Measurements from ENCODE around the gene ALOX5. TPM values are rescaled to one million over a fixed set of nuclear protein-coding genes. Genes with fewer than 3 reads are reported as not detected.

ALOX5 gene
- total RNA-seq, 4 donors from 2014 or later: 13.5 to 27.2 (median 21.1) TPM

- Histone ChIP-seq H3K27ac (no peak overlapping the region), H3K9me3 (no peaks in the 10 kb centered on the region), H3K4me3 (no peak overlapping the region), H3K27me3 (no peaks in the 10 kb centered on the region), H3K36me3 (no peaks in the 10 kb centered on the region), H3K4me1 (no peaks in the 10 kb centered on the region)
- TF ChIP-seq EP300 (IDR thresholded peaks at IDR 0.05; ENCODE audit: low read depth) (no peak), POLR2AphosphoS5 (IDR thresholded peaks at IDR 0.05) (no peak), POLR2A (IDR thresholded peaks at IDR 0.05) (no peak)
- TF ChIP-seq, protein P1, sequence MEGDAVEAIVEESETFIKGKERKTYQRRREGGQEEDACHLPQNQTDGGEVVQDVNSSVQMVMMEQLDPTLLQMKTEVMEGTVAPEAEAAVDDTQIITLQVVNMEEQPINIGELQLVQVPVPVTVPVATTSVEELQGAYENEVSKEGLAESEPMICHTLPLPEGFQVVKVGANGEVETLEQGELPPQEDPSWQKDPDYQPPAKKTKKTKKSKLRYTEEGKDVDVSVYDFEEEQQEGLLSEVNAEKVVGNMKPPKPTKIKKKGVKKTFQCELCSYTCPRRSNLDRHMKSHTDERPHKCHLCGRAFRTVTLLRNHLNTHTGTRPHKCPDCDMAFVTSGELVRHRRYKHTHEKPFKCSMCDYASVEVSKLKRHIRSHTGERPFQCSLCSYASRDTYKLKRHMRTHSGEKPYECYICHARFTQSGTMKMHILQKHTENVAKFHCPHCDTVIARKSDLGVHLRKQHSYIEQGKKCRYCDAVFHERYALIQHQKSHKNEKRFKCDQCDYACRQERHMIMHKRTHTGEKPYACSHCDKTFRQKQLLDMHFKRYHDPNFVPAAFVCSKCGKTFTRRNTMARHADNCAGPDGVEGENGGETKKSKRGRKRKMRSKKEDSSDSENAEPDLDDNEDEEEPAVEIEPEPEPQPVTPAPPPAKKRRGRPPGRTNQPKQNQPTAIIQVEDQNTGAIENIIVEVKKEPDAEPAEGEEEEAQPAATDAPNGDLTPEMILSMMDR (IDR thresholded peaks at IDR 0.05): no peak
- 91% methylated on average over 23 of the region's 24 CpGs; no CpG with 5 or more reads in 1 of the 2 donors for WGBS, 2 donors (ENCODE audit: low coverage in 1 of 2)
- in situ Hi-C loops (cut with MboI; ENCODE audit: low pct_ligation_motif_present in 1 of 4, low pct_unique_long_range_greater_than_20kb in 1 of 4, low sequenced_read_pairs in 3 of 4): no loop called here
- DNase-seq: no peak
- intact Hi-C loops (cut with DNase I; ENCODE audit: low total_unique reads): no loop called here
Measured at GRCh38 chr10:45444022-45444421, 70.0 kb downstream of the ALOX5 start.

- intact Hi-C loops (cut with DNase I; ENCODE audit: low total_unique reads): no loop called here
- DNase-seq: no peak
- H3K36me3 ChIP-seq: no peaks in the 10 kb centered on the region
- no peak overlapping the region for H3K27ac ChIP-seq
- no peaks in the 10 kb centered on the region for H3K9me3 ChIP-seq
- TF ChIP-seq POLR2AphosphoS5 (IDR thresholded peaks at IDR 0.05): no peak
- no peak for TF ChIP-seq EP300 (IDR thresholded peaks at IDR 0.05; ENCODE audit: low read depth)
- TF ChIP-seq POLR2A (IDR thresholded peaks at IDR 0.05): no peak
- H3K27me3 ChIP-seq: no peaks in the 10 kb centered on the region
- in situ Hi-C loops (cut with MboI; ENCODE audit: low pct_ligation_motif_present in 1 of 4, low pct_unique_long_range_greater_than_20kb in 1 of 4, low sequenced_read_pairs in 3 of 4): no loop called here
- H3K4me3 ChIP-seq: no peak overlapping the region
- WGBS, 2 donors (ENCODE audit: low coverage in 1 of 2): 87 to 100% methylated on average over 2 to 19 of the region's 19 CpGs
- no peaks in the 10 kb centered on the region for H3K4me1 ChIP-seq
Measured at GRCh38 chr10:45444976-45445898, 71.2 kb downstream of the ALOX5 start.

GRCh38 chr10:45446858-45447257 is 72.8 kb downstream of the ALOX5 start:
- 86% methylated on average over 7 of the region's 7 CpGs; no CpG with 5 or more reads in 1 of the 2 donors for WGBS, 2 donors (ENCODE audit: low coverage in 1 of 2)
- intact Hi-C loops (cut with DNase I; ENCODE audit: low total_unique reads): no loop called here

GRCh38 chr10:45447416-45447815 is 73.4 kb downstream of the ALOX5 start:
- in situ Hi-C loops (cut with MboI; ENCODE audit: low pct_ligation_motif_present in 1 of 4, low pct_unique_long_range_greater_than_20kb in 1 of 4, low sequenced_read_pairs in 3 of 4) (no loop called here), intact Hi-C loops (cut with DNase I; ENCODE audit: low total_unique reads) (no loop called here)
- peaks cover 0 to 3% (median 0%) of the 10 kb centered on the region in 4 donors for H3K4me1 ChIP-seq
- TF ChIP-seq POLR2AphosphoS5 (IDR thresholded peaks at IDR 0.05) (no peak), POLR2A (IDR thresholded peaks at IDR 0.05) (no peak), EP300 (IDR thresholded peaks at IDR 0.05; ENCODE audit: low read depth) (no peak)
- TF ChIP-seq, protein P1 (IDR thresholded peaks at IDR 0.05): no peak
- no peak for DNase-seq
- no peaks in the 10 kb centered on the region for H3K27me3 ChIP-seq
- H3K36me3 ChIP-seq: no peaks in the 10 kb centered on the region
- H3K4me3 ChIP-seq: no peak overlapping the region
- H3K27ac ChIP-seq: no peak overlapping the region
- H3K9me3 ChIP-seq: no peaks in the 10 kb centered on the region
- WGBS, 2 donors (ENCODE audit: low coverage in 1 of 2): 59% methylated on average over 2 of the region's 2 CpGs; no CpG with 5 or more reads in 1 of the 2 donors

More at GRCh38 chr10:45446858-45447257, 72.8 kb downstream of the ALOX5 start:
- Histone ChIP-seq H3K36me3 (no peaks in the 10 kb centered on the region), H3K4me1 (peaks cover 0 to 3% (median 0%) of the 10 kb centered on the region in 4 donors), H3K4me3 (no peak overlapping the region), H3K27me3 (no peaks in the 10 kb centered on the region), H3K9me3 (no peaks in the 10 kb centered on the region), H3K27ac (no peak overlapping the region)
- no peak for DNase-seq
- TF ChIP-seq POLR2AphosphoS5 (IDR thresholded peaks at IDR 0.05): no peak
- TF ChIP-seq, protein P1 (IDR thresholded peaks at IDR 0.05): no peak
- no peak for TF ChIP-seq EP300 (IDR thresholded peaks at IDR 0.05; ENCODE audit: low read depth)
- TF ChIP-seq POLR2A (IDR thresholded peaks at IDR 0.05): no peak
- in situ Hi-C loops (cut with MboI; ENCODE audit: low pct_ligation_motif_present in 1 of 4, low pct_unique_long_range_greater_than_20kb in 1 of 4, low sequenced_read_pairs in 3 of 4): no loop called here

Measured in transverse colon (tissue), 4 donors.